Suprapubic skin (tissue), 4 donors: ENCODE measurements around the gene CLCNKB. TPM values are rescaled to one million over a fixed set of nuclear protein-coding genes. Genes with fewer than 3 reads are reported as not detected.

Experiments
- DNase-seq, 2 donors: peaks; one replicate each; pipeline ENCODE4 v3.0.0-alpha.2; 2019; ENCODE audit warnings: low spot score in 2 of 2
- H3K27ac ChIP-seq: fragments of 200-600 bp; sonication (generic); one replicate; pipeline ENCODE4 v1.5.1; 2019
- H3K27me3 ChIP-seq: fragments of 200-600 bp; sonication (generic); one replicate; pipeline ENCODE4 v1.5.1; 2019
- H3K36me3 ChIP-seq: fragments of 200-600 bp; sonication (generic); one replicate; pipeline ENCODE4 v1.5.1; 2019
- H3K4me1 ChIP-seq: fragments of 200-600 bp; sonication (generic); one replicate; pipeline ENCODE4 v1.5.1; 2019
- H3K4me3 ChIP-seq: fragments of 200-600 bp; sonication (generic); one replicate; pipeline ENCODE4 v1.5.1; 2019; ENCODE audit warnings: mild to moderate bottlenecking
- H3K9me3 ChIP-seq: fragments of 200-600 bp; sonication (generic); one replicate; pipeline ENCODE4 v1.5.1; 2019
- EP300 ChIP-seq: sonication (generic); formaldehyde crosslinking; IDR thresholded peaks from one replicate; pipeline ENCODE4 v1.6.1; 2017; ENCODE audit warnings: antibody characterized with exemption
- POLR2A ChIP-seq, 2 donors: fragments of 450-650 bp; IDR thresholded peaks; one replicate each; pipeline ENCODE4 v1.6.1; 2017; ENCODE audit warnings: antibody characterized with exemption in 2 of 2, mild to moderate bottlenecking in 2 of 2, moderate library complexity in 2 of 2
- POLR2AphosphoS5 ChIP-seq, 3 donors: sonication (generic); formaldehyde crosslinking; IDR thresholded peaks; one replicate each; pipeline ENCODE4 v1.6.1; 2017; ENCODE audit warnings: antibody characterized with exemption in 3 of 3
- WGBS: methylation state at CpG from one replicate; pipeline ENCODE4 v1.1.5; 2018; 5-methylcytosine and 5-hydroxymethylcytosine counted together
- total RNA-seq, 4 donors: library from RNA; depleted of rRNA; stranded (reverse); fragments of >200 nt; gene quantifications; one replicate each; pipeline ENCODE4 v1.1.0, GENCODE V29; 2016
- TF ChIP-seq, protein P1 (sequence below), 2 donors: fragments of 200-600 bp in 1 of 2; fragments of 450-650 bp in 1 of 2; sonication (generic) in 1 of 2; IDR thresholded peaks; one replicate each; pipeline ENCODE4 v1.5.1; 2016 to 2019; ENCODE audit warnings: antibody characterized with exemption in 2 of 2, mild to moderate bottlenecking in 1 of 2, moderate library complexity in 1 of 2

Gene CLCNKB
- total RNA-seq, 4 donors from 2014 or later: 0.42 TPM; not detected in 3

DNA sequence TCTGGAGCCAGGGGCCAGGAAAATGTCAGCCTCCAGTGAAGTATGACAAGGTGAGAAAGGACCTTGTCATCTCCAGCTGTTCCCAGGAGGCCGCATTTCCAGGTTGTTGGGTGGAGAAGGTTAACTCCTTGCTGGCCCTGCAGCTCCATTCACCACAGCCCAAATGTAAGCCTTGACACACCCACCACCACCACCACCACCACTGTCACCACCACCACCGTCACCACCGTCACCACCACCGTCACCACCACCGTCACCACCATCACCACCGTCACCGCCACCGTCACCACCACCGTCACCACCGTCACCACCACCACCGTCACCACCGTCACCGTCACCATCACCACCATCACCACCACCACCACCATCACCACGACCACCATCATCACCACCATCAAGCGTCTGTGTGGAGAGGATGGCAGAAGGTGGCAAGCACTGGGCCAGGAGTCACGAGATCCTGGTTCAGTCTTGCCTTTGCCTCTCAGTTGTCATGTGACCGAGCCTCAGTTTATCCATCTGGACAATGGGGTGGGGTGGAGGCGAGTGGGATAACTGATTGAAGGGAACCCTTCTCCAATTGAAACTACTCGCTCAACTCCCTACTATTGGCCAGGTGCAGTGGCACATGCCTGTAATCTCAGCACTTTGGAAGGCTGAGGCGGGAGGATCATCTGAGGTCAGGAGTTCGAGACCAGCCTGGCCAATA lies 51.0 kb downstream of the CLCNKB start:
- no peak for DNase-seq
- TF ChIP-seq EP300: no peak
- no peak for TF ChIP-seq POLR2A (IDR thresholded peaks at IDR 0.05)
- TF ChIP-seq POLR2AphosphoS5 (IDR thresholded peaks at IDR 0.05): no peak
- TF ChIP-seq, protein P1, sequence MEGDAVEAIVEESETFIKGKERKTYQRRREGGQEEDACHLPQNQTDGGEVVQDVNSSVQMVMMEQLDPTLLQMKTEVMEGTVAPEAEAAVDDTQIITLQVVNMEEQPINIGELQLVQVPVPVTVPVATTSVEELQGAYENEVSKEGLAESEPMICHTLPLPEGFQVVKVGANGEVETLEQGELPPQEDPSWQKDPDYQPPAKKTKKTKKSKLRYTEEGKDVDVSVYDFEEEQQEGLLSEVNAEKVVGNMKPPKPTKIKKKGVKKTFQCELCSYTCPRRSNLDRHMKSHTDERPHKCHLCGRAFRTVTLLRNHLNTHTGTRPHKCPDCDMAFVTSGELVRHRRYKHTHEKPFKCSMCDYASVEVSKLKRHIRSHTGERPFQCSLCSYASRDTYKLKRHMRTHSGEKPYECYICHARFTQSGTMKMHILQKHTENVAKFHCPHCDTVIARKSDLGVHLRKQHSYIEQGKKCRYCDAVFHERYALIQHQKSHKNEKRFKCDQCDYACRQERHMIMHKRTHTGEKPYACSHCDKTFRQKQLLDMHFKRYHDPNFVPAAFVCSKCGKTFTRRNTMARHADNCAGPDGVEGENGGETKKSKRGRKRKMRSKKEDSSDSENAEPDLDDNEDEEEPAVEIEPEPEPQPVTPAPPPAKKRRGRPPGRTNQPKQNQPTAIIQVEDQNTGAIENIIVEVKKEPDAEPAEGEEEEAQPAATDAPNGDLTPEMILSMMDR (IDR thresholded peaks at IDR 0.05): no peak
- Histone ChIP-seq H3K9me3 (no peaks in the 10 kb centered on the region), H3K27ac (no peak overlapping the region), H3K36me3 (no peaks in the 10 kb centered on the region), H3K27me3 (no peaks in the 10 kb centered on the region), H3K4me1 (peaks cover 28% of the 10 kb centered on the region), H3K4me3 (no peak overlapping the region)
- WGBS: 90% methylated on average over 21 of the region's 21 CpGs

- no peak for DNase-seq
- no peak overlapping the region for H3K27ac ChIP-seq
- H3K9me3 ChIP-seq: no peaks in the 10 kb centered on the region
Measured at GRCh38 chr1:16095447-16095846, 51.9 kb downstream of the CLCNKB start.

GRCh38 chr1:16099412-16099811 lies 55.8 kb downstream of the CLCNKB start:
- Histone ChIP-seq H3K27ac (no peak overlapping the region), H3K9me3 (no peaks in the 10 kb centered on the region), H3K4me1 (no peaks in the 10 kb centered on the region), H3K4me3 (no peak overlapping the region), H3K27me3 (peaks cover 2% of the 10 kb centered on the region), H3K36me3 (no peaks in the 10 kb centered on the region)
- TF ChIP-seq, protein P1 (IDR thresholded peaks at IDR 0.05): no peak
- TF ChIP-seq POLR2AphosphoS5 (IDR thresholded peaks at IDR 0.05): no peak
- TF ChIP-seq EP300: no peak
- no peak for TF ChIP-seq POLR2A (IDR thresholded peaks at IDR 0.05)
- WGBS: 94% methylated on average over 1 of the region's 1 CpG
- DNase-seq: no peak

More at GRCh38 chr1:16095447-16095846, 51.9 kb downstream of the CLCNKB start:
- TF ChIP-seq POLR2AphosphoS5 (IDR thresholded peaks at IDR 0.05) (no peak), EP300 (no peak), POLR2A (IDR thresholded peaks at IDR 0.05) (no peak)
- TF ChIP-seq, protein P1 (IDR thresholded peaks at IDR 0.05): no peak
- 70% methylated on average over 9 of the region's 9 CpGs for WGBS
- H3K27me3 ChIP-seq: no peaks in the 10 kb centered on the region
- H3K36me3 ChIP-seq: no peaks in the 10 kb centered on the region
- peaks cover 23% of the 10 kb centered on the region for H3K4me1 ChIP-seq
- no peak overlapping the region for H3K4me3 ChIP-seq

- Histone ChIP-seq H3K27ac (no peak overlapping the region), H3K36me3 (no peaks in the 10 kb centered on the region), H3K27me3 (peaks cover 2% of the 10 kb centered on the region), H3K4me1 (no peaks in the 10 kb centered on the region), H3K9me3 (no peaks in the 10 kb centered on the region), H3K4me3 (no peak overlapping the region)
- TF ChIP-seq POLR2A (IDR thresholded peaks at IDR 0.05) (no peak), EP300 (no peak), POLR2AphosphoS5 (IDR thresholded peaks at IDR 0.05) (no peak)
- TF ChIP-seq, protein P1 (IDR thresholded peaks at IDR 0.05): no peak
- DNase-seq: no peak
- WGBS: 69% methylated on average over 9 of the region's 9 CpGs
Measured at GRCh38 chr1:16101623-16102022, 58.0 kb downstream of the CLCNKB start.

Other genes with a start within 250 kb of the CLCNKB start
- 1 to 10 TPM in 2 of 4 donors, under 1 TPM in 2; 0.68 to 3.2 (median 1.3) TPM for gene UQCRHL, start 236.1 kb upstream of the CLCNKB start, total RNA-seq
- gene SPEN, start 196.1 kb upstream of the CLCNKB start, total RNA-seq: 10 to 100 TPM; 55.0 to 79.7 (median 63.8) TPM
- 10 to 100 TPM; 27.2 to 44.4 (median 34.1) TPM for gene ZBTB17, start 67.7 kb upstream of the CLCNKB start, total RNA-seq
- not detected for gene SRARP, start 39.5 kb upstream of the CLCNKB start, total RNA-seq
- gene HSPB7, start 25.7 kb upstream of the CLCNKB start, total RNA-seq: 1 to 10 TPM; 1.9 to 7.0 (median 3.3) TPM
- 1 to 10 TPM in 1 of 4 donors, under 1 TPM in 2, not detected in 1; 0.23 to 1.9 (median 0.51) TPM for gene CLCNKA, start 21.7 kb upstream of the CLCNKB start, total RNA-seq
- 1 to 10 TPM in 2 of 4 donors, under 1 TPM in 1, not detected in 1; 0.72 to 1.6 (median 1.2) TPM for gene FAM131C, start 29.9 kb downstream of the CLCNKB start, total RNA-seq
- gene EPHA2, start 112.3 kb downstream of the CLCNKB start, total RNA-seq: 100 to 1,000 TPM in 3 of 4 donors, 10 to 100 TPM in 1; 59.0 to 145 (median 104) TPM
- gene ARHGEF19, start 168.9 kb downstream of the CLCNKB start, total RNA-seq: 10 to 100 TPM; 33.0 to 83.8 (median 45.7) TPM
- 10 to 100 TPM in 2 of 4 donors, 1 to 10 TPM in 2; 5.2 to 20.4 (median 12.7) TPM for gene CPLANE2, start 193.4 kb downstream of the CLCNKB start, total RNA-seq